Muscle of back (tissue), 11 donors: ENCODE data around the gene CPNE8. TPM values are rescaled to one million over a fixed set of nuclear protein-coding genes. Genes with fewer than 3 reads are reported as not detected.

Source experiments
- DNase-seq, 3 donors: peaks; one replicate each; pipeline versions ENCODE4 v3.0.0 to v3.0.0-alpha.2; 2013
- polyA plus RNA-seq, 10 donors: library from polyadenylated mRNA; unstranded; fragments of 120-200 nt; gene quantifications; one replicate each; pipeline ENCODE4 v1.2.1, GENCODE V29; 2013; ENCODE audit not compliant: insufficient read length in 10 of 10

The CPNE8 gene
- polyA plus RNA-seq, 10 donors, result 6.5 to 9.8 (median 8.6) TPM

DNA sequence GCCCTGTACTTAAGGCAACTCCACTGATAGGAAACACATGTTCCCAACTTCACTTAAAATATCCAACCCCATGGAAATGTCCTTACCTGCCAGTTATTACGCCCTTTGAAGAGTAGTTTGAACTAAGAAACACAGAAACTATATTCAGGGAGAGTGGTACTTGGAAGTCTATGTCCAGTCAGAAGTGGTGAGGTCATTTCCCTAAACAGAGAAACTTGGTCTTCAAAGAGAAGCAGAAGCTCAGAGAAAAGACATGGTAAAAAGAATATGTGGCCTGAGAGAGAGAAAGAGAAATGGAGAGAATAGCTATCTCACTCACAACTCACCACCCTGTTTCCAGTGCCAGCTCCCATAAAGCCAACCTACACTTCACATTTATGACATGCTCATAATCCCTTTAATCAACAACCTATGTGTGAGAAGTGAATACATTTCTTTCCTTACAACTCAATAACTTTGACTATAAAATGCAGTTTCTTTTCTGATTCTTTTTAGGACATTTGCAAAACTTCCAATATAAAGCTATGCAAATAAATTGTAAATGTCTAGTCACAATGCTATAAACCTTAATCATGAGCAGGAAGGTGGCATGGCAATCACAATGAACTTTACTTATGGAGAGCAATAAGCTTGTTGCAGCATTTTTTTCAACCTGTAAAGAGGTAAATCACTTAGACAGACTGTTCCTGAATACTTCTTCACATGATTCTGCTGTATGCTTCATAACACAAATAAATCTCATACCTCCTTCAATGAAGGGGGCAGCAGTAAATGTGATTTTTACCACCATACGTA lies 67.1 kb downstream of the CPNE8 start:
- DNase-seq, result no peak

DNA sequence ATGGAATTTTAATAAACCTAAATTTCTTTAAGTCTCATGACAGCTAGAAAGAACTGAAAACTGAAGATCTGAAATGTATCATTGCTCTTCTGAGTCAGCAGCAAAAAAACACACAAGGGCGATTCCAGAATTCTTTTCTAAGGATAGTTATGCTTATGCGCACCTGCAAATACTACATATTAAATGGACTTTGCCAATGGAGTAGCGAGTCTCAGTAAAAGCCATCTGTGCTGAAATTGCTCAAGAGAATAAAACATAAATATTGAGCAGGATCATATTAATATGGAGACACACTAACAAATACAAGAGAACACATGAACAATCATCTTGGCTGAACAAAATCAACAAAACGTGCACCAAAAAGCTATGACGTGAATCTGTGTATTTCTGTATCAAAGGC lies 73.7 kb downstream of the CPNE8 start:
- peak; percentile 2 to 17 (median 2) for DNase-seq

DNA sequence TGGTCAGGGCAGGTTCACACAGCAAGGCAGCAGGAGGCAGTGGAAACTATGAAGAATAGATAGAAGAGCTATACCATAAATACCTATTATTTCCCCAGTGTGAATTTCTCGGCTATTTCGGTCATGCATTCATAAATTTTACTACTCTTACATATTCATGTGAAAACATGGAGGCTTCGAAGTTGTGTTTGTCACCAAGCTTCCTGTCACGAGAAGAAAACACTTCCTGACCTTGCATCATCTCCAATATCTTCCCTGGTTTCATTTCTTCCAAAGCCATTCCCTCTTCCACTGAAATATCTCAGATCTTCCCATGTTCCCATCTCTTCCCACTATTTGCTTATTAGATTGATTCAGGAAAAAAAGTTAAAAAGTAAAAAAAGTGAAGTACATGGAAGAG lies 80.4 kb downstream of the CPNE8 start:
- DNase-seq, result no peak

DNA sequence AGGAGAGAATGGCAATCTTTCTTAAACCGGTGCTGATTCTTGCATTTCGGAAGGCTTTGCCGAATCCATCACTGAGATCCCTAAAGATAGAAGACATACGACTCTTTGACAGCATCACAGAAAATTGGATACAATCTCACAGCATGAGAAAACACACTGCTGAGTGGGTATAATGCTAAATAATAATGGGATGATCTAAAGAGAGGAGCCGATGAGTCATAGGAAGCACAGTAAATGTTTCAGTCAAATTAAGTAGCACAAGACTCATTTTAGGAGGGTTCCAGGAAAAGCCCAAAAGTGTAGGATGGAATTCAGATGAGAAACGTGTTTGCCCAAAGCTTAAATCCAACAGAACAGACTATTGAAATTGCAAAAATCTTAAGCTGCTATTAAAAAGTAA lies 81.7 kb downstream of the CPNE8 start:
- no peak for DNase-seq

DNA sequence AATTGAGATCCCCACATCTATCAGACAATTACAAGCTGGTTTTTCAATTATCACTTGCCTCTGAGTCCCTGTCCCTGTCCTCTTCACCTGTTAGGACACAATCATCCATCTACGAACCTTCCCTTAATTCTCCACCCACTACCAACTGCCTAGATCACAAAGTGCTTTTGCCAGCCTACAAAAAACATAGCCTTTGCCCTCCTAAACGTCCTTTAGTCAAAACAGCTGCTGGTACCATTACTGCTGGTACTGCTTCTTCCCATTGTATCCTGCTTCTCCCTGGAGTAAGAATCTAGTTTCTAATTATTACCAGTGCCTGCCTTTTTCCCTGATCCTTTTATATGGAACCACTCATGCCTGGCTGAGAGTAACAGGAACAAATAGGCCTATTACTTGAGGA lies 82.1 kb downstream of the CPNE8 start:
- no peak for DNase-seq

DNA sequence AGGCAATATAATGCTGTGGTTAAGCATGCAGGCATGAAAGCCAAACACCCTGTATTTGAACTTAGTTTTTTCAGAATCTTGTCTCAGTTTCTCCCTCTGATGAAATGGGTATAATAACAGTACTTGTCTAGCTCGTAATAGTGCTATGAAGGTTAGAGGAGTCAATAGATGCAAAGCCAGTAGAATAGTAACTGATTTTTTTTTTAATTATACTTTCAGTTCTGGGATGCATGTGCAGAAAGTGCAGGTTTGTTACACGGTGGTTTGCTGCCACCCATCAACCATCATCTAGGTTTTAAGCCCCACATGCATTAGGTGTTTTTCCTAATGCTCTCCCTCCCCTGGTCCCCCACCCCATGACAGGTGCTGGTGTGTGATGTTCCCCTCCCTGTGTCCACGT lies 87.4 kb downstream of the CPNE8 start:
- DNase-seq, result no peak

DNA sequence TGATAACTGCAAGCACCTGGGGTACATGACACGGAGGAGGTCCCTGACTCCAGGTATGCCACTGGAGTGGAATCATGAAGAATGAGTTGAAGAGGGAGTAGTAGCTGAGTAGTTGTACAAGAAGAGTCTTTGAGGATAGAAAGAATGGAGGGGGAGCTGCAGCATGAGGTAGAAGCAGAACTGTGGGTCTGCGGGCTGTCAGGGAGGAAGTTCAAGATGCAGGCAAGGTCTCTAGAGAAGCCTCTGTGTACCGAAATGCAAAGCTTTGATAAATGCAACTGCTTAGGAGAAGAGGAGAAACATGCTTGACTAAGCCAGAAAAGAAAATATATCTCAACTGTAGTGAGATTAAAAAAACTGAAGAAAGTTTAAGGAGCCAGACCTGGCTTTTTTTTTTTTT lies 91.5 kb downstream of the CPNE8 start:
- no peak for DNase-seq

DNA sequence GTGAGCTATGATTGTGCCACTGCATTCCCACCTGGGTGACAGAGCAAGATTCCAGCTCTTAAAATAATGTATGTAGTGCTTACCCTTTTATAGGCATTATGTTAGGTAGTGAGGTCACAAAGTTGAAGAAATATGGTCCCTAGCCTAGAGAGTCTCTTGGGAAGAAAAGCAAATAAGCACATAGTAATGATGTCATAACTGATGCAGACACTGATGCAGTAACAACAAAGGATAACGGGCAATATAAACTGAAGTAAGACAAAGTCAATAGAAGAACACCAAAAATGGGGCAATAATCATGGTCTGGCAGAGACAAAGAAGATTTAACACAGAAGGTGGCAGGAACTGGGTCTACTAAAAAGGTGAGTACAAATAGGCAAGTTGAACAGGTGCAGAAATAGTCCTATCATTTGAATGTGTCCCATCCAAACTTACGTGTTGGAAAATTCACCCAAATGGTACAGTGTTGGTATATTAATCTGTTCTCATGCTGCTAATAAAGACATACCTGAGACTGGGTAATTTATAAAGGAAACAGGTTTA lies 93.5 kb downstream of the CPNE8 start:
- DNase-seq, result no peak

DNA sequence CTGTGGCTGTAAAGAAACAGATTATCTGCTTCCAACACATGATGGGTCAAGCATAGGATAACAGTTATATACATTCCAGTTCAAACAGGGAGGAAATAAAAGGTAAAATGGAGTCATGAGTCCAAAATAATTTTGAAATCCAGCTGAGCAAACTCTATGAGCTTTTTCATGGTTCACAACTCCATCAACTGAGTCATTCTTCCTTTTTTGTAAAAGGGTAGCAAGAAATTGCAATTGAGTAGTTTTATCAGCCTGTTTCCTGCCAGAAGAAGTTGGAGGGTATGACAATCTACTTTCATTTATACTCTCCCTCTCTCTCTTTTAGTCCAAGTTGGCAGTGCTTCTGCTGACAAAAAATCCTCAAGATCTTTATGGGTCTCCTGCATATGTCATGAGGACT lies 95.6 kb downstream of the CPNE8 start:
- DNase-seq, result no peak

DNA sequence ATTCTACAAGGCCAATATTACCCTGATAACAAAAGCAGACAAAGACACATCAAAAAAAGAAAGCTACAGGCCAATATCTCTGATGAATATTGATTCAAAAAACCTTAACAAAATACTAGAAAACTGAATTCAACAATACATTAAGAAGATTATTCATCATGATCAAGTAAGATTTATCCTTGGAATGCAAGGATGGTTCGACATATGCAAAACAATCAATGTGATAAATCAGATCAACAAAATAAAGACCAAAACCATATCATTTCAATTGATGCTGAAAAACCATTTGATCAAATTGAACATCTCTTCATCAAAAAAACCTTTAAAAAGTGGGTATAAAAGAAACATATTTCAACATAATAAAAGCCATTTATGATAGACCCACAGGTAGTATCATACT lies 117.3 kb downstream of the CPNE8 start:
- DNase-seq, result no peak

DNA sequence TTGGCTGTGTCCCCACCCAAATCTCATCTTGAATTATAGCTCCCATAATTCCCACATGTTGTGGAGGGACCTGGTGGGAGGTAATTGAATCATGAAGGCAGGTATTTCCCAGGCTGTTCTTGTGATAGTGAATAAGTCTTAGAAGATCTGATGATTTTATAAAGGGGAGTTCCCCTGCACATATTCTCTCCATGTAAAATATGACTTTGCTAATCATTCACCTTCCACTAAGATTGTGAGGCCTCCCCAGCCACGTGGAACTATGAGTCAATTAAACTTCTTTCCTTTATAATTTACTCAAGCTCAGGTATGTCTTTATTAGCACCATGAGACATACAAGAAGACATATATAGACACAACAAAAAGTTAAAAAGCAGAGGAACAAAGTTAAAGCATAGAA lies 120.0 kb downstream of the CPNE8 start:
- DNase-seq, result no peak

DNA sequence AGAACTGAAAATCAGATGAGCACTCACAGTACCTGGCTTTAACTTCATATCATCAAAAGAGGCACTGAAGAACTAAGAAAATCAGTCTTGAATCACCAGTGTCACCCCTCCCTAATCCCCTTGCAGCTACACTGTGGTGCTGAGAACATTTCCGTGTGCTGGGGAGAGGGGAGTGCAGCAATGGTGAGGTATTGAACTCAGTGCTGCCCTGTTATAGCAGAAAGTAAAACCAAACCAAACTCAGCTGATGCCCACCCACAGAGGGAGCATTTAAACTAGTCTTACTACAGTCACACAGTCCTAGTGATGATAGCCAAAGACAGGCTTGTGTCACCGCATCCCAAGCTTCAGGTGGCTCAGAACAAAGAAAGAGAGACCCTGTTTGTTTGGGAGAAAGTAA lies 122.1 kb downstream of the CPNE8 start:
- no peak for DNase-seq

DNA sequence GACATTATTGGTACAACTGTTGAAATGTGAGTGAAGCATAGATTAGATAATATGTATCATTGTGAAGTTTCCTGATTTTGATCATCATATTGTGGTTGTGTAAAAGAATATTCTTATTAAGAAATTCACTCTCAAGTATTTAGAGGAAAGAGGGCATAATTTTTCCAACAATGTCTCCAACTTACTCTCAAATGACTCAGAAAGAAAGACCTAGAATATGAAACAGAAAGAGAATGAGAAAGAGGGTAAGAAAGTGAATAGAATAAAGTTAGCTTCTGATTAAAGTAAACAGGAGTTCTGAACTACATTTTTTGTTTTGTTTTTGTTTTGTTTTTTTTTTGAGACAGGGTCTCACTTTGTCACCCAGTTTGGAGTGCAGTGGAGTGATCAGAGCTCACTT lies 123.0 kb downstream of the CPNE8 start:
- no peak for DNase-seq

DNA sequence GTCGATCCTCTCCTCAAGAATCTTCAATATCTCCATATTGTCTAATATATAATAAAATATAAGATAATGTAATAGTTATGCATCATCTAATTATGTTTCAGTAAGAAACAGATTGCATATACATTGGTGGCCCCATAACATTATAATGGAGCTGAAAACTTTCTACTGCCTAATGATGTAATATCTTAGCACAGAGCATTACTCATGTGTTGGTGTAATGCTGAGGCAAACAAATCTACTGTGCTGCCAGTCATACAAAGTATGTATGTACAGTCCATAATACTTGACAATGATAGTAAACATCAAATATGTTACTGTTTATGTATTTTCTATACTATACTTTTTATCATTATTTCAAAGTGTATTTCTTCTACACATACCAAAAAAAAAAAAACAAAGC lies 128.7 kb downstream of the CPNE8 start:
- no peak for DNase-seq

DNA sequence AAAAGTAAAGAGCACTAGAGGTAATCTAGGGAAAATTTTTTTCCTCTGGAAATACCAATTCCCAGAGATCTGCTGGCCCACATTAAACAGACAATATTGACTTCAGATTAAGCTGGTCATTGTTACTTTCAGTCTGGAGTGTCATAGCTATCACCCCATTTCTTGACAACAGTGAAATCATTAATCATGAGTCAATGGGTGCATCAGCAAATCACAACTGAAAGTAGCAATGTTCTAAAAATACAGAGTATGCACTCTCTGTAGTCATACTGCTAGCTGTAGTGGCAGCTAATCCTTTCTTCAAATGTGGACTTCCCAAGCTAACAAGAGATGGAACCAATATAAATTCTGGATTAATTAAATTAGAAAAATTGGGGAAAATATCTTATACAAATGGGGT lies 129.9 kb downstream of the CPNE8 start:
- DNase-seq, result no peak

DNA sequence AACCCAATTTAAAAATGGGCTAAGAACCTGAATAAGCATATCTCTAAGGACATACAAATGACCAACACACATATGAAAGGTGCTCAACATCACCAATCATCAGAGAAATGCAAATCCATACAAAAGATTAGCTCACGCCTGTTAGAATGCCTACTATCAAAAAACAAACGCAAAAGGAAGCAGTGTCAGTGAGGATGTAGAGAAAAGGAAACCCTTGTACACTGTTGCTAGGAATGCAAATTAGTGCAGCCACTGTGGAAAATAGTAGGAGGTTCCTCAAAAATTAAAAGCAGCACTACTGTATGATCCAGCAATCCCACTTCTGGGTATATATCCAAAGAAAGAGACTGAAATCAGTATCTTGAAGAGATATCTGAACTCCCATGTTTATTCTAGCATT lies 133.0 kb downstream of the CPNE8 start:
- DNase-seq, result no peak

DNA sequence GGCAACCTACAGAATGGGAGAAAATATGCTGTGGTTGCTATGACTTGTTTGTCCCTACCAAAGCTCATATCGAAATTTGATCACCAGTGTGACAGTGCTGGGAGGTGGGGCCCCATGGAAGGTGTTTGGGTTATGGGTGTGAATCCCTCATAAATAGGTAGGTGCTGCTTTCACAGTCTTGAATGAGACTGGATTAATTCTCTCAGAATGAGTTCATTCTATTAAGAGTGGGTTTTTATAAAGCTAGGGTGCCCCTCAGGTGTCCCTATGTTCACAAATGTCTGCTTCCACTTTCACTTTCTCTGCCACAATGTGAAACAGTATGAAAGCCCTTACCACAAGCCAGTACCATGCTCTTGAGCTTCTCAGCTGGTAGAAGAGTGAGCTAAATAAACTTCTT lies 133.5 kb downstream of the CPNE8 start:
- no peak for DNase-seq

DNA sequence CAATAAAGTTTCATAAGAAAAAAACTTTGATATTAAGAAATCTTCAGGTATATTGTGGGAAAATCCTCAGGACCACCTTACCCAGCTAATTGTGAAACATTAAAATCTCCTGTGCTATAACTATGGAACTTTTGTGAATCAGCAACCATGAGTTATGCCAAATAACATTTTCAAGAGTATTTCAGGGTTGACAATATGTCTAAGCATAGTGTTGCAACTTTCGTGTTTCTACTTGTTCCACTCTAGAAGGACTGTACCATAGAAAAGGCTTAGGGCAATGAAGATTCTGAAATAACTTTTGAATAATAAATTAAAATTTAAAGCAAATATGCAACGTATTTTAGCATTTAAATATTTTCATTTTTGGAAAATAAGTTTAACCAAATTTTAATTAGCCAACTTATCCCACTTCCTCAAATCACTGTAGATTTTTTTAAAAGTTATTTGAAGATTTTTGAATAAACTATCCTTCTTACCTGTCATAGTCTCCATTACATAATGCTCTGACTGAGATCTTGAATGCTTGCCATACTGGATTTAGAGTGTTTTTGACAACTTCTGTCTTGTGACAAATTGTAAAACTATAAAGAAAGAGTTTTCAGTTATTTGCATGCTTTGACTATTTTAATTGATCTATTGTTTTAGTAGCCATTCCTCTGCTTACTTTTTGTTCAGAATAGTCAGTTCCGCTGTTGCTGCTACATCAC lies 143.6 kb downstream of the CPNE8 start:
- no peak for DNase-seq

DNA sequence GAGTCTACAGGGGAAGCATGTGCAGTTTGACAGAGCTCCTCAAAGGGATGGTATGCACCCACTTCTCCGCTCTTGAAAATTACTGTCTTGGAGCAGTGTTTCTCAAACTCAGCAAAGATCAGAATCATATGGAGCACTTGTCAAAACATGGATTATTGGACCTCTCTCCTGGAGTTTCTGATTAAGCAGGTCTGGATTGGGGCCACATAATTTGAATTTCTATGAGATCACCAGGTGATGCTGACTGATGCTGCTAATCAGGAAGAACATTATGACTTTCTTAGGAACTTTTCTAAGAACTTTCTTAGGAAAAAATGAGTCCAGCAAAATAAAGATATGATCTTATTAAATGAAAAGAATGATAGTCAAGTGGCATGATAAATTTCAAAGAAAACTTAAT lies 144.3 kb downstream of the CPNE8 start:
- DNase-seq, result no peak

DNA sequence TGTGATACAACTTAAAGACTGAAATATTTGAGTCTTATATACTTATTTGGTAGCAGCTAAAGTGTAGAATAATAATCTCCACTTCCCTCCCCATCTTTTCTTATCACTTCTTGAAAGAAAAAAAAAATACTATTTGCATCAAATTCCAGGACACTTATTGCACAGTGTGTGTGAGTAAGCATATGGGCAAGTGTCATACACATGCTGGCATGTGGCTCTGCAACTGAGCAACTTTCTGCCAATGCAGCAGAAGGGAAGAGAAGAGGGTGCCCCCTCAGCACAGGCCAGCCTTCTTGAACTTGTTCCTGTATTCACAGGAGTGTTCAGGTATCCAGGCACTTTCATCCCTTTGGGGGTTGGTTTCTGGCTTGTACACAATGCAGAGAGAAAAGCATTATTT lies 145.8 kb downstream of the CPNE8 start:
- DNase-seq, result no peak

DNA sequence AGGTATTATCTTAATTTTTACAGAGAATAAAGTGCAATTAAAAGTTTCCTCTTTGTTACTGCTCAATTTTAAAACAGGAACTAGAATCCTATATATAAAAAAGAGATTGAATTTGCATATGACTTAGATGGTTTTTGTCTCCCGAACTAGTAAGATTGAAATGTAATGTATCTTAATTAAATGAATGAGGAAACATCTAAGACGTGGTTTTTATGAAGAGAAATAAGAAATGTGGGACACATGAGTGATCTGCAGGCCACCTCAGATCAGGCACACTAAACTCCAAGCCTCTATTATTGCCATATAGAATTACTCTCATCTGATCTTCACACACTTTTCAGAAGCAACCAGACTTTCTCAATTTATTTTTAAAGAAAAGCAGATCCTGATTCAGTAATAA lies 158.6 kb downstream of the CPNE8 start:
- no peak for DNase-seq

DNA sequence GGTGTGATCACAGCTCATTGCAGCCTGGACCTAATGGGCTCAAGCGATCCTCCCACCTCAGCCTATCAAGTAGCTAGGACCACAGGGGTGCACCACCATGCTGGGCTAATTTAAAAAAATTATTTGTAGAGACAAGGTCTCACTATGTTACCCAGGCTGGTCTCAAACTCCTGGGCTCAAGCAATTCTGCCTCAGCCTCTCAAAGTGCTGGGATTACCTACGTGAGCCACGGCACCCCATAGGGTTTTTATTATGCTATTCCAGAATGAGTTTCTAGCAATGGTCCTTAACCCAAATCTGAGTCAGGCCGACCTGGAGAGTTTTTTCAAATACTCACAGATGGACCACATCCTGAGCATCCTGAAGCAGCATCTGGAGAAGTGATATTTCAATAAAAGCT lies 159.8 kb downstream of the CPNE8 start:
- no peak for DNase-seq

DNA sequence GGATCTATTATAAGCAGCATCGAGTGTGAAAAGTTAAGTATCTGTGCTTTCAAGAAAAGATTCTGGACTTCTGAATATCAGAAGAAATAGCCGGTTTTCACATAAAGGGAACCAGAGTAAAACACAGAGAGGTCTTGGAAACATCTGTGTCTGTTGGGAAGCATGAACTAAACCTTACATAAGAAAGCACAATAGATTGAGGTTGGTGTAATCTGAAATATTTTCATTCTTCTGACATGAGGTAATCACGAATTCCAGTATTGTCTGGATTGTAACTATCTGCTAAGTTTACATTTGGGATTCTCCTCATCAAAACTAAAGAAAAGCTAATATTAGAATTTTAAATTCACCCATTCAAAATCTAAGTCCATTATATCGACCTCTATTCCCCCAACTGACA lies 161.3 kb downstream of the CPNE8 start:
- DNase-seq, result peak; percentile 28 to 70 (median 52)
